HG02678 (cell line): ENCODE results near the gene CACNA1B.
"Not testable (repeated sequence)": the region's sequence is repeated elsewhere in the genome, so short reads cannot be mapped to it uniquely, and the experiment has no call there.

ENCODE experiments used
- ATAC-seq: cut with Tn5 transposase; IDR thresholded peaks from one replicate; pipeline ENCODE4 v1.9.1; 2021; ENCODE audit warnings: mild to moderate bottlenecking, moderate library complexity; ENCODE audit not compliant: unreplicated experiment

CACNA1B gene

GRCh38 chr9:138126858-138127584 is 249.4 kb downstream of the CACNA1B start:
- not testable (repeated sequence) for ATAC-seq

- not testable (repeated sequence) for ATAC-seq
These were observed 250.4 kb downstream of the CACNA1B start for GRCh38 chr9:138128027-138128426.

- not testable (repeated sequence) for ATAC-seq
These were observed 251.7 kb downstream of the CACNA1B start for GRCh38 chr9:138129318-138129717.

- ATAC-seq: not testable (repeated sequence)
These were observed 255.5 kb downstream of the CACNA1B start for GRCh38 chr9:138132946-138133705.

- ATAC-seq: not testable (repeated sequence)
These were observed 257.0 kb downstream of the CACNA1B start for GRCh38 chr9:138134581-138134980.

GRCh38 chr9:138139096-138139495 is 261.5 kb downstream of the CACNA1B start:
- not testable (repeated sequence) for ATAC-seq

GRCh38 chr9:138140980-138141379 is 263.4 kb downstream of the CACNA1B start:
- not testable (repeated sequence) for ATAC-seq

GRCh38 chr9:138142528-138143244 is 265.1 kb downstream of the CACNA1B start:
- not testable (repeated sequence) for ATAC-seq

GRCh38 chr9:138143491-138143890 is 265.9 kb downstream of the CACNA1B start:
- not testable (repeated sequence) for ATAC-seq

- not testable (repeated sequence) for ATAC-seq
These were observed 270.0 kb downstream of the CACNA1B start for GRCh38 chr9:138147556-138147955.

GRCh38 chr9:138149672-138150656 is 272.4 kb downstream of the CACNA1B start:
- not testable (repeated sequence) for ATAC-seq

GRCh38 chr9:138155788-138156187 is 278.2 kb downstream of the CACNA1B start:
- ATAC-seq: not testable (repeated sequence)

- ATAC-seq: not testable (repeated sequence)
These were observed 289.2 kb downstream of the CACNA1B start for GRCh38 chr9:138166793-138167192.
